ENCODE data around the gene ATP11A.

Gene ATP11A

DNA sequence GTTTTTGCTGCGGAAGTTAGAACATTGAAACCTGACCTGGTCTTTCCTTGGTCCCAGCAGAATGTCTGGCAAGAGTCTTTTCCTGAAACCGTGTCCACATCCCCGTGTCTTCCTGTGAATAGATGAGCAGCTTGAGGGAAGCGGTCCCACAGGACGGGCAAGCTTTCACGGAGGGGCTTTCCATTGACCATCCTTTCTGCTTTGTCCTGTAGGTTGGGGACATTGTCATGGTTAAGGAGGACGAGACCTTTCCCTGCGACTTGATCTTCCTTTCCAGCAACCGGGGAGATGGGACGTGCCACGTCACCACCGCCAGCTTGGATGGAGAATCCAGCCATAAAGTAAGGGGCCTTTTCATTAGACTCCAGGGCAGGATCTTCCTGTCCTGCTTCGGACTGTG is 126.0 kb downstream of the ATP11A start:
- no peak overlapping the region for H3K27ac ChIP-seq (ENCODE audit: low read length)
- no peaks in the 10 kb centered on the region for H3K9me3 ChIP-seq (ENCODE audit: insufficient read depth, low read length)
- TF ChIP-seq, protein P1, sequence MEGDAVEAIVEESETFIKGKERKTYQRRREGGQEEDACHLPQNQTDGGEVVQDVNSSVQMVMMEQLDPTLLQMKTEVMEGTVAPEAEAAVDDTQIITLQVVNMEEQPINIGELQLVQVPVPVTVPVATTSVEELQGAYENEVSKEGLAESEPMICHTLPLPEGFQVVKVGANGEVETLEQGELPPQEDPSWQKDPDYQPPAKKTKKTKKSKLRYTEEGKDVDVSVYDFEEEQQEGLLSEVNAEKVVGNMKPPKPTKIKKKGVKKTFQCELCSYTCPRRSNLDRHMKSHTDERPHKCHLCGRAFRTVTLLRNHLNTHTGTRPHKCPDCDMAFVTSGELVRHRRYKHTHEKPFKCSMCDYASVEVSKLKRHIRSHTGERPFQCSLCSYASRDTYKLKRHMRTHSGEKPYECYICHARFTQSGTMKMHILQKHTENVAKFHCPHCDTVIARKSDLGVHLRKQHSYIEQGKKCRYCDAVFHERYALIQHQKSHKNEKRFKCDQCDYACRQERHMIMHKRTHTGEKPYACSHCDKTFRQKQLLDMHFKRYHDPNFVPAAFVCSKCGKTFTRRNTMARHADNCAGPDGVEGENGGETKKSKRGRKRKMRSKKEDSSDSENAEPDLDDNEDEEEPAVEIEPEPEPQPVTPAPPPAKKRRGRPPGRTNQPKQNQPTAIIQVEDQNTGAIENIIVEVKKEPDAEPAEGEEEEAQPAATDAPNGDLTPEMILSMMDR (IDR thresholded peaks at IDR 0.05; ENCODE audit: low read depth, low read length) = no peak
- no peak for TF ChIP-seq EZH2phosphoT487 (IDR thresholded peaks at IDR 0.05; ENCODE audit: low read depth)
- H3K4me2 ChIP-seq (ENCODE audit: low read length) = no peak overlapping the region
- H3K4me1 ChIP-seq (ENCODE audit: low read length) = no peaks in the 10 kb centered on the region
- no peaks in the 10 kb centered on the region for H4K20me1 ChIP-seq (ENCODE audit: insufficient read depth, low read length)
- no peaks in the 10 kb centered on the region for H3K27me3 ChIP-seq (ENCODE audit: low read depth, low read length)
- H3K9ac ChIP-seq (ENCODE audit: low read length) = no peak overlapping the region
- H2AFZ ChIP-seq (ENCODE audit: low read depth, low read length) = no peak overlapping the region
- no peak overlapping the region for H3K4me3 ChIP-seq (ENCODE audit: low read length)
- no peaks in the 10 kb centered on the region for H3K79me2 ChIP-seq (ENCODE audit: low read length)
- H3K36me3 ChIP-seq (replicated peaks; ENCODE audit: low read depth, low read length) = peaks cover 68% of the 10 kb centered on the region

DNA sequence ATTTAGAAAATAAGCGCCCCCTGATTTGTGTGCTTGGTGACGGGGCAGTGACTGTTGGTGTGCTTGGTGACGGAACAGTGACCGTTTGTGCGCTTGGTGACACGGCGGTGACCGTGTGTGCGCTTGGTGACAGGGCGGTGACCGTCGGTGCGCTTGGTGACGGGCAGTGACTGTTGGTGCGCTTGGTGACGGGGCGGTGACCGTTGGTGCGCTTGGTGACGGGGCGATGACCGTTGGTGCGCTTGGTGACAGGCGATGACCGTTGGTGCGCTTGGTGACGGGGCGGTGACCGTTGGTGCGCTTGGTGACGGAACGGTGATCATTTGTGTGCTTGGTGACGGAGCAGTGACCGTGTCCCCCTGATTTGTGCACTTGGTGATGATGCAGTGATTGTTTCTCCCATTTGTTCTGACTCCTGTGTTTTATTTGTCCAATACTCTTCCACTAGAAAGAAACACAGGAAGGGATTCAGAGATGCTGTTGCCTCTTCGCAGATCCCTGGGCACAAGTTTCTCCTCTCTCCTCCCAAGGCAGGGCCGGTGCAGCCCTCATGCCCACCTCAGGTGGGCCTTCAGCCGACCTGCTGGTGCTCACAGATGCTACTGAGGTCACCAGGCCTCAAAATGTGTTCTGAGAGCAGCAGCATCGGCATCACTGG is 128.3 kb downstream of the ATP11A start:
- Histone ChIP-seq H3K4me2 (ENCODE audit: low read length) (no peak overlapping the region), H3K9ac (ENCODE audit: low read length) (no peak overlapping the region), H4K20me1 (ENCODE audit: insufficient read depth, low read length) (no peaks in the 10 kb centered on the region), H3K4me1 (ENCODE audit: low read length) (no peaks in the 10 kb centered on the region), H3K36me3 (replicated peaks; ENCODE audit: low read depth, low read length) (peaks cover 64% of the 10 kb centered on the region), H3K27ac (ENCODE audit: low read length) (no peak overlapping the region), H3K9me3 (ENCODE audit: insufficient read depth, low read length) (no peaks in the 10 kb centered on the region), H3K27me3 (ENCODE audit: low read depth, low read length) (no peaks in the 10 kb centered on the region), H3K79me2 (ENCODE audit: low read length) (no peaks in the 10 kb centered on the region), H2AFZ (ENCODE audit: low read depth, low read length) (no peak overlapping the region), H3K4me3 (ENCODE audit: low read length) (no peak overlapping the region)
- TF ChIP-seq, protein P1 (IDR thresholded peaks at IDR 0.05; ENCODE audit: low read depth, low read length) = no peak
- TF ChIP-seq EZH2phosphoT487 (IDR thresholded peaks at IDR 0.05; ENCODE audit: low read depth) = no peak

- no peaks in the 10 kb centered on the region for H3K9me3 ChIP-seq (ENCODE audit: insufficient read depth, low read length)
- TF ChIP-seq EZH2phosphoT487 (IDR thresholded peaks at IDR 0.05; ENCODE audit: low read depth) = no peak
- TF ChIP-seq, protein P1 (IDR thresholded peaks at IDR 0.05; ENCODE audit: low read depth, low read length) = no peak
- no peaks in the 10 kb centered on the region for H4K20me1 ChIP-seq (ENCODE audit: insufficient read depth, low read length)
- no peak overlapping the region for H3K27ac ChIP-seq (ENCODE audit: low read length)
- H3K79me2 ChIP-seq (ENCODE audit: low read length) = no peaks in the 10 kb centered on the region
- no peak overlapping the region for H3K9ac ChIP-seq (ENCODE audit: low read length)
- no peaks in the 10 kb centered on the region for H3K27me3 ChIP-seq (ENCODE audit: low read depth, low read length)
- H3K36me3 ChIP-seq (replicated peaks; ENCODE audit: low read depth, low read length) = peaks cover 59% of the 10 kb centered on the region
- no peaks in the 10 kb centered on the region for H3K4me1 ChIP-seq (ENCODE audit: low read length)
- no peak overlapping the region for H3K4me3 ChIP-seq (ENCODE audit: low read length)
- H3K4me2 ChIP-seq (ENCODE audit: low read length) = no peak overlapping the region
- no peak overlapping the region for H2AFZ ChIP-seq (ENCODE audit: low read depth, low read length)
Observed at GRCh38 chr13:112818698-112819045, 128.8 kb downstream of the ATP11A start.

- Histone ChIP-seq H3K36me3 (replicated peaks; ENCODE audit: low read depth, low read length) (peaks cover 59% of the 10 kb centered on the region), H4K20me1 (ENCODE audit: insufficient read depth, low read length) (no peaks in the 10 kb centered on the region), H3K4me2 (ENCODE audit: low read length) (no peak overlapping the region), H2AFZ (ENCODE audit: low read depth, low read length) (no peak overlapping the region), H3K9me3 (ENCODE audit: insufficient read depth, low read length) (no peaks in the 10 kb centered on the region), H3K4me1 (ENCODE audit: low read length) (no peaks in the 10 kb centered on the region), H3K79me2 (ENCODE audit: low read length) (no peaks in the 10 kb centered on the region), H3K27ac (ENCODE audit: low read length) (no peak overlapping the region), H3K4me3 (ENCODE audit: low read length) (no peak overlapping the region), H3K27me3 (ENCODE audit: low read depth, low read length) (no peaks in the 10 kb centered on the region), H3K9ac (ENCODE audit: low read length) (no peak overlapping the region)
- no peak for TF ChIP-seq EZH2phosphoT487 (IDR thresholded peaks at IDR 0.05; ENCODE audit: low read depth)
- TF ChIP-seq, protein P1 (IDR thresholded peaks at IDR 0.05; ENCODE audit: low read depth, low read length) = no peak
Observed at GRCh38 chr13:112819111-112819510, 129.3 kb downstream of the ATP11A start.
